A549 treated with DMSO at 1 μM for 4 hours (cell line): ENCODE data around the gene SVOPL. TPM values are rescaled to one million over a fixed set of nuclear protein-coding genes. Genes with fewer than 3 reads are reported as not detected.

Experiments used
- total RNA-seq: library from RNA; stranded (reverse); fragments of 200-300 nt; extraction: Qiagen RNA extraction; gene quantifications from 5 replicates; pipeline ENCODE4 v1.2.3, GENCODE V29; 2022; ENCODE audit warnings: low read depth

SVOPL gene
- total RNA-seq, result not detected in 5 replicates

GRCh38 chr7:138700857-138701536 lies at the start of gene SVOPL:
SVOPL (minus strand) TSS chr7:138701362; CDS start chr7:138679045, 22,317 bp downstream.

Other genes with a start within 250 kb of the SVOPL start
- gene TRIM24, start 241.1 kb downstream of the SVOPL start, total RNA-seq, result 7.6 to 8.8 TPM (median 8.1 TPM) in 5 replicates
- gene TMEM213, start 96.6 kb upstream of the SVOPL start, total RNA-seq, result not detected in 5 replicates
- gene ATP6V0A4, start 96.8 kb upstream of the SVOPL start, total RNA-seq, result 0.13 to 0.29 TPM (median 0.22 TPM) in 5 replicates